ENCODE measurements around the gene TMEM248. TPM values are rescaled to one million over a fixed set of nuclear protein-coding genes. Genes with fewer than 3 reads are reported as not detected.
A peak's percentile ranks its signal among the peaks of the same experiment; 100 is the strongest.

TMEM248 gene
- total and polyA plus RNA-seq, 2 of the 8 experiments (the other 6 are each of a cell fraction or from before 2014, with no cell fraction given): 63.6 to 126 TPM

GRCh38 chr7:66967029-66967428, 46.0 kb downstream of the TMEM248 start:
- no peaks in the 10 kb centered on the region for H3K27me3 ChIP-seq (replicated peaks in 1 of 4; ENCODE audit: control insufficient read depth in 3 of 4, extremely low read depth in 1 of 4, insufficient read depth in 3 of 4, low read length in 3 of 4)
- no peak overlapping the region for H3K4me3 ChIP-seq (ENCODE audit: extremely low read depth in 1 of 4, insufficient read depth in 2 of 4, low read depth in 3 of 4, low read length in 4 of 4)
- DNase-seq (ENCODE audit: low read depth in 1 of 2, low spot score in 2 of 2): no peak
- no peak overlapping the region for H2BK15ac ChIP-seq (ENCODE audit: low read length)
- no peaks in the 10 kb centered on the region for H4K20me1 ChIP-seq (replicated peaks in 1 of 2; ENCODE audit: control insufficient read depth in 1 of 2, insufficient read depth in 2 of 2, low read length in 2 of 2)
- no peak overlapping the region for H3K56ac ChIP-seq (replicated peaks; ENCODE audit: insufficient read length, low read depth, low read length)
- no peaks in the 10 kb centered on the region for H3K79me2 ChIP-seq (ENCODE audit: control insufficient read depth in 1 of 2, insufficient read depth in 2 of 2, low read length in 2 of 2)
- H3K4me2 ChIP-seq (ENCODE audit: insufficient read depth in 1 of 2, low read depth in 2 of 2, low read length in 2 of 2): no peak overlapping the region
- H2AFZ ChIP-seq (ENCODE audit: low read length): no peak overlapping the region
- no peak overlapping the region; the same call in 1 of the 2 replicates for H4K8ac ChIP-seq (ENCODE audit: extremely low read depth, insufficient read depth, low read length)
- H3K4ac ChIP-seq (replicated peaks; ENCODE audit: insufficient read length, low read depth, low read length): no peak overlapping the region
- no peak for FAIRE-seq
- peaks cover 0 to 3% (median 0%) of the 10 kb centered on the region in 4 experiments; a peak in 1 of 7 replicates for H3K4me1 ChIP-seq (replicated peaks in 1 of 4; ENCODE audit: control insufficient read depth in 3 of 4, insufficient read depth in 4 of 4, low read length in 3 of 4)
- ChIA-PET CTCF (ENCODE audit: partially characterized antibody) (interaction anchor here (0.7 to 0.8 kb wide), 2 partner anchors 9 to 72 kb away, joined by 3 read pairs; no protein-coding TSS in a partner anchor), POLR2A (ENCODE audit: partially characterized antibody) (no interaction called here)
- H2BK20ac ChIP-seq (ENCODE audit: low read length): no peak overlapping the region
- H3K27ac ChIP-seq (ENCODE audit: low read depth, low read length): no peak overlapping the region
- H3K14ac ChIP-seq (ENCODE audit: insufficient read length): no peak overlapping the region
- no peak overlapping the region for H4K5ac ChIP-seq (ENCODE audit: insufficient read length, low read depth, low read length)
- no peaks in the 10 kb centered on the region for H3K23me2 ChIP-seq (ENCODE audit: low read depth, low read length)
- peaks cover 2 to 4% of the 10 kb centered on the region in 2 experiments; a peak in 1 of 4 replicates for H3K9me3 ChIP-seq (ENCODE audit: insufficient read depth in 2 of 2, low read depth in 1 of 2, low read length in 1 of 2)
- TF ChIP-seq TAF1 (IDR thresholded peaks at IDR 0.05; ENCODE audit: low read depth, low read length): no peak
- no peak for TF ChIP-seq CREB1 (IDR thresholded peaks at IDR 0.05)
- TF ChIP-seq CTCF (IDR thresholded peaks at IDR 0.05; ENCODE audit: control extremely low read depth in 1 of 3, insufficient read depth in 1 of 3, low read depth in 1 of 3, low read length in 3 of 3): peak in 2 of 3 experiments; percentile 31 to 44; a peak in 3 of 4 replicates
- TF ChIP-seq RAD21 (IDR thresholded peaks at IDR 0.05 in 1 of 2, conservative IDR thresholded peaks at IDR 0.05 in 1 of 2; ENCODE audit: low read depth in 2 of 2, low read length in 2 of 2): peak in 1 of 2 experiments; percentile 22; a peak in 1 of 4 replicates
- H4K91ac ChIP-seq (replicated peaks; ENCODE audit: insufficient read length, low read length): no peak overlapping the region
- no peak overlapping the region for H3K18ac ChIP-seq (ENCODE audit: extremely low read depth, low read length)
- H2BK120ac ChIP-seq (replicated peaks; ENCODE audit: low read depth, low read length): no peak overlapping the region
- no peak overlapping the region for H3K9ac ChIP-seq (replicated peaks in 1 of 4; ENCODE audit: extremely low read depth in 1 of 4, low read depth in 3 of 4, low read length in 3 of 4)
- no peak overlapping the region for H2AK5ac ChIP-seq (ENCODE audit: low read depth, low read length)
- H3K23ac ChIP-seq (ENCODE audit: insufficient read length): no peak overlapping the region
- H2BK5ac ChIP-seq (ENCODE audit: low read depth, low read length): no peak overlapping the region
- no peak overlapping the region for H2BK12ac ChIP-seq (ENCODE audit: low read depth, low read length)
- 83% methylated on average over 6 of the region's 6 CpGs; no CpG with 5 or more reads in 1 of the 2 experiments for WGBS, 2 experiments (ENCODE audit: extremely low coverage in 1 of 2, insufficient coverage in 1 of 2, insufficient read length in 1 of 2, insufficient replicate concordance in 2 of 2, low coverage in 1 of 2, low lambda C conversion rate in 2 of 2, missing lambda C conversion rate in 1 of 2)
- H3K36me3 ChIP-seq (ENCODE audit: control insufficient read depth in 2 of 4, insufficient read depth in 4 of 4, low read length in 3 of 4): no peaks in the 10 kb centered on the region
- no peaks in the 10 kb centered on the region for H3K79me1 ChIP-seq (ENCODE audit: low read depth, low read length)

Data from H1 (cell line).